OCI-LY3 (cell line): ENCODE data around the gene PROM1.

Experiments
- EZH2phosphoT487 ChIP-seq: fragments of 200-600 bp; shearing (Covaris generic); IDR thresholded peaks from 2 replicates; pipeline ENCODE4 v1.6.1; 2018; ENCODE audit warnings: antibody characterized with exemption, mixed run types, low read depth
- TF ChIP-seq, protein P1 (sequence below): fragments of 200-600, 300-600 bp; sonication (generic); IDR thresholded peaks from 2 replicates; pipeline ENCODE4 v1.5.1; 2014; ENCODE audit warnings: antibody characterized with exemption, low read length, low read depth

DNA sequence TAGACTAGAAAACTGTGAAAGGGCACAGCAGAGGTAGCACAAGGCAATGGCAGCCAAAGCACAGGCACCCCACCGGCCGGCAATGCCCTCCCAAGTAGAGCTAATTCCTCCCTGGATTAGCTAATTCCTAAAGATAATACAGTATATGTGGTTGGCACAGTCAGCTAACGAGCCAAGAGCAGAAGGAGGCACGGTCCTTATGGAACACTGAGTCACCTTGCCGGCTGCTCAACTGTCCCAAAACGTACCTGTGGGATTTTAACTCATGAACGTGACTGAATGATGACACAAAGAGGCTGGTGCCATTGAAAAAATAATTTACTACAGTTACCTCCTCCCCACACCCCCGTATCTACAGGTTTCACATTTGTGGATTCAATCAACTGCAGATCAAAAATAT lies 136.1 kb downstream of the PROM1 start:
- TF ChIP-seq, protein P1, sequence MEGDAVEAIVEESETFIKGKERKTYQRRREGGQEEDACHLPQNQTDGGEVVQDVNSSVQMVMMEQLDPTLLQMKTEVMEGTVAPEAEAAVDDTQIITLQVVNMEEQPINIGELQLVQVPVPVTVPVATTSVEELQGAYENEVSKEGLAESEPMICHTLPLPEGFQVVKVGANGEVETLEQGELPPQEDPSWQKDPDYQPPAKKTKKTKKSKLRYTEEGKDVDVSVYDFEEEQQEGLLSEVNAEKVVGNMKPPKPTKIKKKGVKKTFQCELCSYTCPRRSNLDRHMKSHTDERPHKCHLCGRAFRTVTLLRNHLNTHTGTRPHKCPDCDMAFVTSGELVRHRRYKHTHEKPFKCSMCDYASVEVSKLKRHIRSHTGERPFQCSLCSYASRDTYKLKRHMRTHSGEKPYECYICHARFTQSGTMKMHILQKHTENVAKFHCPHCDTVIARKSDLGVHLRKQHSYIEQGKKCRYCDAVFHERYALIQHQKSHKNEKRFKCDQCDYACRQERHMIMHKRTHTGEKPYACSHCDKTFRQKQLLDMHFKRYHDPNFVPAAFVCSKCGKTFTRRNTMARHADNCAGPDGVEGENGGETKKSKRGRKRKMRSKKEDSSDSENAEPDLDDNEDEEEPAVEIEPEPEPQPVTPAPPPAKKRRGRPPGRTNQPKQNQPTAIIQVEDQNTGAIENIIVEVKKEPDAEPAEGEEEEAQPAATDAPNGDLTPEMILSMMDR: no peak
- no peak for TF ChIP-seq EZH2phosphoT487
